Neural progenitor cell (in vitro differentiated cells): ENCODE measurements around the gene PPP6R3. TPM values are rescaled to one million over a fixed set of nuclear protein-coding genes. Genes with fewer than 3 reads are reported as not detected.

Experiments used
- DNase-seq: peaks from one replicate; pipeline ENCODE4 v3.0.0-alpha.2; 2016; ENCODE audit warnings: low spot score
- H2AFZ ChIP-seq: fragments of 200-600 bp; sonication (generic); replicated peaks from 2 replicates; pipeline ENCODE4 v1.6.1; 2016; ENCODE audit warnings: antibody characterized with exemption
- H3F3A ChIP-seq: fragments of 200-600 bp; sonication (generic); 2 replicates; pipeline ENCODE4 v1.6.1; 2016; ENCODE audit warnings: antibody characterized with exemption, low read depth
- H3K27ac ChIP-seq: fragments of 200-600 bp; sonication (generic); 2 replicates; pipeline ENCODE4 v1.5.1; 2016; ENCODE audit warnings: mild to moderate bottlenecking
- H3K27me3 ChIP-seq: fragments of 200-600 bp; sonication (generic); 2 replicates; pipeline ENCODE4 v1.6.1; 2016; ENCODE audit warnings: mild to moderate bottlenecking, moderate library complexity
- H3K36me3 ChIP-seq: fragments of 200-600 bp; sonication (generic); 2 replicates; pipeline ENCODE4 v1.5.1; 2016
- H3K4me1 ChIP-seq: fragments of 200-600 bp; sonication (generic); 2 replicates; pipeline ENCODE4 v1.6.1; 2016; ENCODE audit warnings: mixed run types
- H3K4me2 ChIP-seq: fragments of 200-600 bp; sonication (generic); 2 replicates; pipeline ENCODE4 v1.6.1; 2016
- H3K4me3 ChIP-seq: fragments of 200-600 bp; sonication (generic); 2 replicates; pipeline ENCODE4 v1.5.1; 2016
- H3K79me2 ChIP-seq: fragments of 200-600 bp; sonication (generic); 2 replicates; pipeline ENCODE4 v1.6.1; 2016; ENCODE audit warnings: low read depth
- H3K9ac ChIP-seq: fragments of 200-600 bp; sonication (generic); 2 replicates; pipeline ENCODE4 v1.6.1; 2016
- H3K9me3 ChIP-seq: fragments of 200-600 bp; sonication (generic); 2 replicates; pipeline ENCODE4 v1.5.1; 2016; ENCODE audit warnings: low read depth
- H4K20me1 ChIP-seq: fragments of 200-600 bp; sonication (generic); 2 replicates; pipeline ENCODE4 v1.6.1; 2016; ENCODE audit warnings: low read depth
- H3K27ac Mint-ChIP-seq: 3 replicates; pipeline ENCODE4 v1.8.0; 2021; ENCODE audit warnings: mixed read lengths
- H3K27me3 Mint-ChIP-seq: 2 replicates; pipeline ENCODE4 v1.8.0; 2022; ENCODE audit warnings: low read depth, mild to moderate bottlenecking, inconsistent platforms, moderate library complexity, mixed read lengths; ENCODE audit not compliant: insufficient read depth
- H3K36me3 Mint-ChIP-seq: 3 replicates; pipeline ENCODE4 v1.8.0; 2021; ENCODE audit warnings: mixed read lengths
- H3K4me1 Mint-ChIP-seq: 3 replicates; pipeline ENCODE4 v1.8.0; 2021; ENCODE audit warnings: mixed read lengths
- H3K4me3 Mint-ChIP-seq: 3 replicates; pipeline ENCODE4 v1.8.0; 2021; ENCODE audit warnings: mild to moderate bottlenecking, moderate library complexity, mixed read lengths
- H3K9me3 Mint-ChIP-seq: 3 replicates; pipeline ENCODE4 v1.8.0; 2020; ENCODE audit warnings: mixed read lengths
- EZH2 ChIP-seq: fragments of 200-600 bp; sonication (generic); IDR thresholded peaks from 2 replicates; pipeline ENCODE4 v1.6.1; 2017; ENCODE audit warnings: antibody characterized with exemption, mild to moderate bottlenecking, moderate library complexity
- EZH2phosphoT487 ChIP-seq: fragments of 200-600 bp; sonication (generic); IDR thresholded peaks from 2 replicates; pipeline ENCODE4 v1.6.1; 2017; ENCODE audit warnings: antibody characterized with exemption
- total RNA-seq: library from RNA; depleted of rRNA; stranded (reverse); fragments of >200 nt; gene quantifications from 2 replicates; pipeline ENCODE4 v1.2.3, GENCODE V29; 2015; ENCODE audit warnings: low replicate concordance
- TF ChIP-seq, protein P1 (sequence below): fragments of 200-600 bp; sonication (generic); IDR thresholded peaks from 2 replicates; pipeline ENCODE4 v1.5.1; 2017; ENCODE audit warnings: antibody characterized with exemption, mild to moderate bottlenecking

The PPP6R3 gene
- total RNA-seq, 1 donor from 2014 or later, result 197 TPM

GRCh38 chr11:68641880-68642279 is 181.3 kb downstream of the PPP6R3 start:
- H3K4me3 ChIP-seq, result no peak overlapping the region
- no peaks in the 10 kb centered on the region for H3K36me3 ChIP-seq
- peaks cover 13% of the 10 kb centered on the region for H3K9me3 Mint-ChIP-seq
- no peak overlapping the region for H2AFZ ChIP-seq
- no peaks in the 10 kb centered on the region for H4K20me1 ChIP-seq
- H3K27me3 Mint-ChIP-seq, result peaks cover 2% of the 10 kb centered on the region
- no peak overlapping the region for H3K9ac ChIP-seq
- TF ChIP-seq, protein P1, sequence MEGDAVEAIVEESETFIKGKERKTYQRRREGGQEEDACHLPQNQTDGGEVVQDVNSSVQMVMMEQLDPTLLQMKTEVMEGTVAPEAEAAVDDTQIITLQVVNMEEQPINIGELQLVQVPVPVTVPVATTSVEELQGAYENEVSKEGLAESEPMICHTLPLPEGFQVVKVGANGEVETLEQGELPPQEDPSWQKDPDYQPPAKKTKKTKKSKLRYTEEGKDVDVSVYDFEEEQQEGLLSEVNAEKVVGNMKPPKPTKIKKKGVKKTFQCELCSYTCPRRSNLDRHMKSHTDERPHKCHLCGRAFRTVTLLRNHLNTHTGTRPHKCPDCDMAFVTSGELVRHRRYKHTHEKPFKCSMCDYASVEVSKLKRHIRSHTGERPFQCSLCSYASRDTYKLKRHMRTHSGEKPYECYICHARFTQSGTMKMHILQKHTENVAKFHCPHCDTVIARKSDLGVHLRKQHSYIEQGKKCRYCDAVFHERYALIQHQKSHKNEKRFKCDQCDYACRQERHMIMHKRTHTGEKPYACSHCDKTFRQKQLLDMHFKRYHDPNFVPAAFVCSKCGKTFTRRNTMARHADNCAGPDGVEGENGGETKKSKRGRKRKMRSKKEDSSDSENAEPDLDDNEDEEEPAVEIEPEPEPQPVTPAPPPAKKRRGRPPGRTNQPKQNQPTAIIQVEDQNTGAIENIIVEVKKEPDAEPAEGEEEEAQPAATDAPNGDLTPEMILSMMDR, result no peak
- TF ChIP-seq EZH2phosphoT487 (no peak), EZH2 (no peak)
- H3K4me1 ChIP-seq, result no peaks in the 10 kb centered on the region
- H3K27ac Mint-ChIP-seq, result no peak overlapping the region
- DNase-seq, result no peak
- no peaks in the 10 kb centered on the region for H3K27me3 ChIP-seq
- peaks cover 8% of the 10 kb centered on the region for H3K4me1 Mint-ChIP-seq
- H3K4me3 Mint-ChIP-seq, result no peak overlapping the region
- no peaks in the 10 kb centered on the region for H3K9me3 ChIP-seq
- no peaks in the 10 kb centered on the region for H3F3A ChIP-seq
- no peak overlapping the region for H3K4me2 ChIP-seq
- no peaks in the 10 kb centered on the region for H3K36me3 Mint-ChIP-seq
- H3K27ac ChIP-seq, result no peak overlapping the region
- no peaks in the 10 kb centered on the region for H3K79me2 ChIP-seq

DNA sequence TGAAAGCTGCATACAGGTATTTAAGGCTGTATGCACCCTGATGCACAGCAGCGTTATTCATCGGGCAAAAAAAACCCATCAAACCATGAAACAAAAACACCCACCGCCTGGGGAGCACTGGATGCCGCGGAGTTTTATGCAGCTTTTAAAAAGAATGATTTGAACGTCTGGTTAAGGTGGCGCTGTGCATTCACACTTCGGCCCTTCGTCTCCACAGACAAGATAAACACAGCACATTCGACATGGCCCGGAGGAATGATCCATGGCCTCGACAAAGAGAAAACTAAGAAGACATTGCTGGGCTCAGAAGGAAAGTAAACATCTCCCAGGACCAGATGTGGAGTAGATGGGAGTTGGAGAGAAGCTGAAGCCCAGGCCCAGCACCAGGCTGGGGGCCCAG is 183.0 kb downstream of the PPP6R3 start:
- TF ChIP-seq, protein P1, result no peak
- TF ChIP-seq EZH2phosphoT487 (no peak), EZH2 (no peak)
- Mint-ChIP-seq H3K36me3 (no peaks in the 10 kb centered on the region), H3K4me1 (peaks cover 8% of the 10 kb centered on the region), H3K9me3 (peaks cover 20% of the 10 kb centered on the region), H3K4me3 (no peak overlapping the region), H3K27me3 (peaks cover 2% of the 10 kb centered on the region), H3K27ac (peak overlapping the region; percentile 11)
- H3K27ac ChIP-seq, result no peak overlapping the region
- H3K36me3 ChIP-seq, result no peaks in the 10 kb centered on the region
- H3K9me3 ChIP-seq, result no peaks in the 10 kb centered on the region
- no peak overlapping the region for H3K9ac ChIP-seq
- no peak for DNase-seq
- H3K4me1 ChIP-seq, result no peaks in the 10 kb centered on the region
- H2AFZ ChIP-seq, result peak overlapping the region; percentile 26
- H3K4me3 ChIP-seq, result no peak overlapping the region
- H3K79me2 ChIP-seq, result no peaks in the 10 kb centered on the region
- no peaks in the 10 kb centered on the region for H3F3A ChIP-seq
- H4K20me1 ChIP-seq, result no peaks in the 10 kb centered on the region
- no peaks in the 10 kb centered on the region for H3K27me3 ChIP-seq
- H3K4me2 ChIP-seq, result no peak overlapping the region

DNA sequence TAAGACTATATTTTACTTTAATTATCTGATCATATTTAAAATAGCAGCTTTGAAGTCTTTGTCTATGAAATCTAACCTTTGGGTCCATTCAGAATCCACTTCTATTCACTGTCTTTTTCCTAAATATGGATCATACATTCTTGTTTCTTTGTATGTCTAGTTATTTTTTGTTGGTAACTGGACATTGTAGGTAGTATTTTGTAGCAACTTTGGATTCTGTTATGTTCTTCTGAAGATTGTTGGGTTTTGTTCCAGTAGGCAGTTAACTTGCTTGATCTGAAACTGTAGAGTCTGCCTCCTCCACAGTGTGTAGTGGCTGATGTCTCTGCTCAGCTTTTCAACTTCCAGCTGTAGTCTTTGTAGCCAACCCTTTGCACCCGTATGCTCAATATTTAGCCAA is 186.3 kb downstream of the PPP6R3 start:
- Histone ChIP-seq H3F3A (no peaks in the 10 kb centered on the region), H2AFZ (no peak overlapping the region), H3K36me3 (no peaks in the 10 kb centered on the region), H3K9ac (no peak overlapping the region), H3K79me2 (no peaks in the 10 kb centered on the region), H4K20me1 (no peaks in the 10 kb centered on the region), H3K27me3 (no peaks in the 10 kb centered on the region), H3K4me1 (no peaks in the 10 kb centered on the region), H3K27ac (no peak overlapping the region), H3K4me2 (no peak overlapping the region), H3K4me3 (no peak overlapping the region), H3K9me3 (no peaks in the 10 kb centered on the region)
- Mint-ChIP-seq H3K27me3 (peaks cover 2% of the 10 kb centered on the region), H3K36me3 (no peaks in the 10 kb centered on the region), H3K27ac (no peak overlapping the region), H3K4me1 (peaks cover 8% of the 10 kb centered on the region), H3K4me3 (no peak overlapping the region), H3K9me3 (peaks cover 21% of the 10 kb centered on the region)
- no peak for DNase-seq
- TF ChIP-seq EZH2phosphoT487, result no peak
- TF ChIP-seq EZH2, result no peak
- TF ChIP-seq, protein P1, result no peak
